HG03064 (cell line): ENCODE results near the gene PLCH1.

Experiments used
- ATAC-seq: cut with Tn5 transposase; IDR thresholded peaks from one replicate; pipeline ENCODE4 v1.9.1; 2021; ENCODE audit warnings: low read depth; ENCODE audit not compliant: unreplicated experiment

PLCH1 gene

DNA sequence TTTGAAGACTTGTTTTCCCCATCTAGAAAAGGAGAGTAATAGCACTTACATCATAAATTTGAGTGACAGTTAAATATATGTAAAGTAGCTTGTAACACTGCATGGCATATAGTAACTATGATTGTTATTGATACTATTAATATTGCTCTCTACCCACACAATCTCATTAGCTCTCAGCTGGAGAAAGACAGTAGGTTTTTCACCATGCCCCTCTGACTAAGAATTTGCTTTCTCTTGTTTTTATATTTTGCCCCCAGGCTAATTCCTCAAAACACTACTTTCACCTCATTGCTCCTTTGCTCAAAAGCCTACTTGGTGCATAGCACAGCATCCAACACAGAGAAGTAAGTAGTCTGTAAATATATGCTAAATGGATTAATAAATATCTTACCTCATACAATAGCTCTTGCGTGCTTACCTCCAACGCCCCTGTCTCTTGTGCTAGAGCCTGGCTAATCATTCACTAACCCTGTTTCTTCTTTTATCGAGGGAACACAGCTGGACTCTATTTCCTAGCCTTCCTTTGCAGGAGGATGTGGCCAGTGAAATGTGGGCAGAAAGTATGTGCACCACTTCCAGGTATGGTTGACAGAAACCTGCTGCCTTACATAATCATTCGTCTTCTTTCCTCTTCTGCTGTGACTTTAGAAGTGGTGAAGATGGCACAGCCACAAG, 190.0 kb downstream of the PLCH1 start:
- peak; percentile 78 for ATAC-seq

DNA sequence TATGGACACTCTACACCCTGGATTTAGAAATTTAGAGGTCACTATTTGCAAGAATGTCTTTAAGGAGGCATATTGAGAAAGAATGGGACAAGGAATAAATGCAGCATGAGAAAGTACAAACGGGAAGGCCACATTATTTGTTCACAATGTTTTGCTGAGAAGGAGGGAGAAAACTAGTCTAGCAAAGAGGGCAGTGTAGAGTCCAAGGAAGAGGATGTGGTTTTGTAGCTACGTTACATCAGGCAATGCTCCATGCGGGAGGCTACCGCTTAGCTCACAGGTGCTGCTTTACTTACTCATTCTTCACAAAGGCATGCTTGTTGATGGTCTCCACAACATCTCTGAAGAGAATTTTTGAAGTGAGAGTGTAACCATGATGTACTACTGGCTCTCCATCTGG, 191.1 kb downstream of the PLCH1 start:
- no peak for ATAC-seq

- ATAC-seq: no peak
Measured at GRCh38 chr3:155553326-155553725, 191.5 kb downstream of the PLCH1 start.

- ATAC-seq: no peak
Measured at GRCh38 chr3:155550391-155550790, 194.5 kb downstream of the PLCH1 start.

- ATAC-seq: peak; percentile 94
Measured at GRCh38 chr3:155549087-155549486, 195.8 kb downstream of the PLCH1 start.

- no peak for ATAC-seq
Measured at GRCh38 chr3:155548195-155548594, 196.7 kb downstream of the PLCH1 start.

GRCh38 chr3:155535098-155535497, 209.8 kb downstream of the PLCH1 start:
- ATAC-seq: no peak

DNA sequence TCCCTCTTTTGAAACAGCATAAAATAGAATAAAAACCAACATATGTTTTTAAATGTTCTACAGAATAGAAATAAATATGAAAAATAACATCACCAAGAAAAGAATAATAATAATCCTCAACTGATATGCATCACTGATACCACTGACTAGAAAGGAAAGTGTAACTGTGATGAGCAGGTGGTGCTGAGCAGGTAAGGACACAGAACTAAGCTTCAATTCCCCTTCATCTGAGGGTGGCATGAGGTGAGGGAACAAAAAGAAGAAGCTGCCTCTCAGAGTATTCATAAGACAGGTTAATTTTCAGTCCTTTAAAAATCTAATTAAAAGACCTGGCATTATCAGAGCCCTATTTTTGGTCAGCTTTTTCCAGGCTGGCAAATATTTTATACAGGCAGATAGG, 216.3 kb downstream of the PLCH1 start:
- ATAC-seq: no peak

DNA sequence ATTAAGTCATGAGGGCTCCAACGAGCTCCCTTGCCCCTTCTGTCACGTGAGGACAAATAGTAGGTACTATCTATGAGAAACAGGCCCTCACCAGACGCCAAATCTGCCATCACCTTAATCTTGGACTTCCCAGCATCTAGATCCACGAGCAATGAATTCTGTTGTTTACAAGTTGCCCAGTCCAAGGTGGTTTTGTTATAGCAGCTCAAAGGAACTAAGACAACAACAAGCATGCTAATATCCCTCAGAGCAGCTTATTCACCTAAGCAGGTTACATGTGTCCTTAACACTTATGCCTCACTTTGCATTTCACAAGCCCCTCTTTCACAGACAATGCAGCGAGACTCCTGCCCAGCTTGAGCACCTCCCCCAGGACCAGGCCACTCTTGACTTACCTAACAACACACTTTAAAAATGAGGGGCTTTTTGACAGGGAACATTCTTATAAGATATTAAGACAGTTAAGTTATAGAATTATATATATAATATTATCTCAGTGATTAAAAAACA, 219.5 kb downstream of the PLCH1 start:
- no peak for ATAC-seq

- ATAC-seq: no peak
Measured at GRCh38 chr3:155520463-155520862, 224.4 kb downstream of the PLCH1 start.

DNA sequence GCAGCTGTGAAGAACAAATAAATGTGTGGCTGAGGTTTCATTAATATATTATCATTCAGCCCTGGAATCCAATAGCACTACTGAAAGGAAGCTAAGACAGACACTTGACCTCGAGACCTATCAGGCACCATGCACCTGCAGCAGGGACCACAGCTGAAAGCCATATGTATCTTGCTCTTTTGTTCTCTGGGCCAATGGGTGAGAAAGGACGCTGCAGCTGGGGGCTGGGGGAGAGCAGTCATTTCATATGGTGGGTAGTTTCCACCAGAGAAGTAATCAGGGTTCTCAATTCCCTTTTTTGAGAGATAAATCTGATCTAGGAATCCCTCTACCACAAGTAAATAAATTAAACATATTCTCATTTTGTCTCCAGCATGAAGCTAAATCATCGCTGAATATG, 225.8 kb downstream of the PLCH1 start:
- ATAC-seq: no peak

DNA sequence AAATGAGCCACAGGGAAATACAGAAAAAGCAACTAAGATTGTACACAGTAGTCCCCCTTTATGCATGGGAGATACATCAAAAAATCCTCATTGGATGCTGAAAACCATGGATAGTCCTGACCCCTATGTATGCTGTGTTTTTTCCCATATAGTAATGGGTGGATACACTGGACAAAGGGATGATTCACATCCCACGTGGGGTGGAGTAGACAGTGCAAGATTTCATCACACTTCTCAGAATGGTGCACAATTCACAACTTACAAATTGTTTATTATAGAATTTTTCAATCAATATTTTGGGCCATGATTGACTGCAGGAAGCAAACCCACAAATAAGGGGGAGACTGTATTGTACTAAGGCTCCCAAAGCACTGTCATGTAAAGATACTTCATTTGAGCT, 227.0 kb downstream of the PLCH1 start:
- ATAC-seq: no peak

- no peak for ATAC-seq
Measured at GRCh38 chr3:155516439-155516838, 228.4 kb downstream of the PLCH1 start.

DNA sequence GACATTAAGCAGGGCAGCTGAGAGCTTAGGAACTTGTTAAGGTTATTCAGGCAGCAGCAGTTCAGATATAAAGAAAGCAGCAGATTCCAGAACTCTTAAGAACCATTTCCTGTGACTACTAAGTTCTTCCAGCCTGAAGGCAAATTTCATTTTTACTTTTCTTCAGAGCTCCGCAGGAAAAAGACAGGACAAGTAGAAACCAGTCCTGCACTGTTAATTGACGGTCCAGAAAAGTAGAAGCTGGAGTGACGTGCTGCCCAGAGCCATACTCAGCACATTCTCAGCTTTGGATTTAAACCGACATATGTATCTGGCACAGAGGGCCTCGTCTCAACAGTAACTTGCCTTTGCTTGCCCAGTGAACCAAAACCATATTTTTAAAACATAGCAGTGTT, 232.0 kb downstream of the PLCH1 start:
- ATAC-seq: no peak

GRCh38 chr3:155512175-155512866, 232.6 kb downstream of the PLCH1 start:
- no peak for ATAC-seq

DNA sequence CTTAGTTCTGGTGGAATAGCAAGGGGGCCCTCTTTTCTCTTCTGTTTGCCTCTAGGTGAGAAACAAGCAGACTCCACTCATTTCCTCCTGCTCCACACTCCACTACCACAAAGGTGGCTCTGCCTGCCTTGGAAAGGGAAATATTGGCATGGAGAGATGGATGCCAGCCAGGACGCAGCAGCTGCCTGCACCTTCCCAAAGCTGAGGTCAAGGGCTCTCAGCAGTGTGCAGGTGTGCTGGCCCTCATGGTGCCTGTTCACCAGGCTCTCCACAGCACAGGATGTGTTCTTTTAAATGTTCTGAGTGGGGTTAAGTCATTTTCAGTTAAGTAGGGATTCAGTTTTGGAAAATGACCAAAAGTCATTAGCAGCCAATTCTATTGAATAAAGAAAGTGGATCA, 240.2 kb downstream of the PLCH1 start:
- ATAC-seq: no peak

DNA sequence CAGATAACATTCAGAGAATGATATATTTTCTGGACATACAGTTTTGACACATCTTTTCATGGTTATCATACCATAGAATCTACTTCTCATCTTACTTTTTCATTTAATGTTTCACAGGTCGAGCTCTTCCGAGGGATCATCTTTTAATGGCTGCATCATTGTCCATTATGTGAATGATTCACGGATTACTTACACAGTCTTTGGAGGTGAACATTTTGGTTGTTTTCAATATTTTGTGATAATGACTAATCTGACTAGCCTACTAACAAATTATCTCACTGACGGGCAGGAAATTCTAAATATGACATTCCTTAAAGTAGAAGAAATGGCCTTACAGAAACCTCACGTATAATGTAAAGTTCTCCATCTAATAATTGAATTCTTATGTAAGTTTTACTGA, 242.2 kb downstream of the PLCH1 start:
- no peak for ATAC-seq

DNA sequence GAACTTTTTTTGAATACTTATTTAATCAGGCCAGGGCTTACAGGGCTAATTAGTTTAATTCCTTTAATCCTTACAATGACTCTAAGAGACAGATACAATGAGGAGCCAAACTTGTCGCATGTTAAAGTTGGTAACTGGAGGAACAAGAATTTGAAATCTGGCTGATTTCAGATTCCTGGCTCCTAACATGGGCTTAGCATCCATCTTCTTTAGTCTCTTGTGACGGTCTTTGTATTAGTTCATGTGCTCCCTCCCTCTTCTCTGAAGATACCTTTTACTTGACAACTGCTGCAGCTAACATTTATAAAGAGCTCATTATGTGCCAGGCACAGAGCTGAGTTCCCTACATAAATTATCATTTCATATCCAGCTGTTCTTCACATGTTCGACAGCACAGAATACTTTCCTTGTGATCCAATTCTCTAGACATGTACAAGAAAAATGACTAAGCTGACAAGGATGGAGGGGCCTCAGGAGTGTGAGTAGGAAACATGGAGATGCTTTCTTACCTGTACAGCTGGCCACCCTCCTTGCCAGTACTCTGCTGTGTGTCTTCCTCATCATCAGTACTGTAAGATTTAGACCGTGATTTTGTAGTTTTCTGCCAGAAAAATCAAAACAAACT, 244.6 kb downstream of the PLCH1 start:
- ATAC-seq: no peak

- no peak for ATAC-seq
Measured at GRCh38 chr3:155497930-155498647, 246.8 kb downstream of the PLCH1 start.

DNA sequence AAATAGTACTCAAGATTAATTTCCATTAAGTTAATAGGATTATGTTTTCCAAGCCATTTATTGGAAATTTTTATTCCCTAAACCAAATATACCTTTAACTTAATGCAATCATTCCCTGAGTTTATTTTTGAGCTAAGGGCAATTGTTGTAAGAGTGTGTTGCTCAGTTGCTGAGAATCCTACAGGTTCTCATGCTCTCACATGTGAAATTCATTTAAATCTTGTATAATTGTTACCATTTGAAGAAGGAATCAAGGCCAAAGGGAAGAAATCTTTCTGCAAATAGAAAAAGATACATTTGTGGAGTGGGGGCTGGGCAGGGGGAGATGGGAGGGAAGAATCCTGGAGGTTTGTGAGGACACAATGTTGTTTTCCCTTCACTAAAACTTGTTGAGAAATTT, 248.7 kb downstream of the PLCH1 start:
- ATAC-seq: no peak

DNA sequence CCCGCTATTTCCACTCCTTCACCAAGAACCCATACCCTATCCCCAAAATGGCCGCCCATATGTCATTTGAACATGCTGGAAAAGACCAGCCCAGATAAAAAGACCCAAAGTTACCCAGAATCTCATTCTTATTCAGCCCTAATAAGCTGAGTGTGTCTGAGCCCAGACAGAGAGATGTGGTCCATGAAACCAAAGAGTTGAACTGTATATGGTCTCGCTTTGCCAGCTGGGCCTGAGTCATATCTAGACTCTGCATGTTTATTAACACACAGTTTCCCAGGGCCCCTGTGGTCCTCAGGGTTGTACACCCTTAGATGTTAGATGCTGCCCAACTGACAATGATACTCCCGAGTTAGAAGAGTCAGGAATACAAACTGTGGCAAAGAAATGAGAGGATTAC, 249.5 kb downstream of the PLCH1 start:
- peak; percentile 81 for ATAC-seq
